GM19328 (cell line): ENCODE results near the gene LRR1.
"Not testable (repeated sequence)": the region's sequence is repeated elsewhere in the genome, so short reads cannot be mapped to it uniquely, and the experiment has no call there.

ENCODE experiments used
- ATAC-seq: cut with Tn5 transposase; IDR thresholded peaks from one replicate; pipeline ENCODE4 v1.9.1; 2021; ENCODE audit warnings: mild to moderate bottlenecking, moderate library complexity; ENCODE audit not compliant: unreplicated experiment

The LRR1 gene

GRCh38 chr14:49623941-49624839 is 25.4 kb downstream of the LRR1 start:
- no peak for ATAC-seq

- peak; percentile 68 for ATAC-seq
These were observed 35.2 kb downstream of the LRR1 start for GRCh38 chr14:49633640-49634546.

- peak; percentile 22 for ATAC-seq
These were observed 36.0 kb downstream of the LRR1 start, which contains the start of gene DNAAF2 for GRCh38 chr14:49634547-49635334. TSS of gene DNAAF2 (minus strand) at chr14:49635244. CDS start at chr14:49635149, 95 bp downstream.

- ATAC-seq = no peak
These were observed 38.1 kb downstream of the LRR1 start for GRCh38 chr14:49636866-49637265.

DNA sequence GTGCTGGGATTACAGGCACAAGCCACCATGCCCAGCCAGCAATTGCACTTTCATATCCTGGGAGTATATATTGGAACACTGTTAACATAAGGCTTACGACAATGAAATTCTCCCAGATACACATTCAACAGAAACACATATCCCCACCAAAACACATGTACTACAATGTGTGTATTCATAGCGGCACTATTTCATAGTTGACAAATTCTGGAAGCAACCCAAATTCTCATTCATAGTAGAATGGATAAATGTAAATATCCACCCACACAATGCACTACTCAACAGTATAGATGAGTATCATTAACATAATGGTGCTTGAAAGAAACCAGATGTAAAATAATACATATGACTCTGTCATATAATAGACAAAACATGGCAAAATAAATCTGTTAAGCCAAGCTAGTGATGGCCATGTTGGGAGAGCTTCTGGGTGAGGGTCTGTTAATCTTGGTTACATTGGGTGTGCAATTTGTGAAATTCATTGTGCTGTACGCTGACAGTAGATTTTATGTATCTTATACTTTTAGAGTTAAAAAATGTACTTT is 38.9 kb downstream of the LRR1 start:
- no peak for ATAC-seq

DNA sequence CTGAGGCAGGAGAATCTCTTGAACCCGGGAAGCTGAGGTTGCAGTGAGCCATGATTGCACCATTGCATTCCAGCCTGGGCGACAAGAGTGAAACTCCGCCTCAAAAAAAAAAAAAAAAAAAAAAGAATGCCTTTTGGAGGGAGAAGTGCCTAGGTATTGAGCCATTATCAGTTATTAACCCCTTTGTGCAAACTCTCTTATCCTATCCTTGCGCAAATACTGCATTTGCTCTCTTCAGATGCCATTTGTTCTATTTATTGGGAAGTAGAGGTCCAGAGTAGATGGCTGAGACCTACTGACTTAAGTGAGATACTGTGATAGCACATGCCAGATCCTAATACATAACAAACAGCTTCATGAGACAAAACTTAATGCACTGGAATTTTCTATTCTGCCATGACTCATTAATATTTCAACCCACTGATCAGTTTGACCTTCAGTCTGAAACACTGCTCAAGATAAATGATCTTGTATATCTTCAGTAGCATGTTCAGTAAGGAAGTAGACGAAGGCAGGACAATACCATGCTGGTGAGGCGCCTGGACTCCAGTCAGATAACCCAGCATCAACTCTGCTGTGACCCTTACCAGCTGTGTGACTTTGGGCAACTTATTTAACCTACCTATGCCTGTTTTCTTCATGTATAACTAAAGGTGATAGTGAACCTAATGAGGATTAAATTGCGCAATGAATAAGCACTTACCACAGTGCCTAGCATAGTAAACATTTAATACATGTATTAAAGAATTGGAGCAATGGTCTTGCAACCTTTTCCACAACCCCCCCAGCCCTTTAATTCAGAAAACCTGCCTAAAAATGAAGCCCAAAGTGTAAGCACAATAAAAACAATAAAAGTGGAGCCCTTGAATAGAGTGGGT is 42.0 kb downstream of the LRR1 start:
- ATAC-seq = no peak

DNA sequence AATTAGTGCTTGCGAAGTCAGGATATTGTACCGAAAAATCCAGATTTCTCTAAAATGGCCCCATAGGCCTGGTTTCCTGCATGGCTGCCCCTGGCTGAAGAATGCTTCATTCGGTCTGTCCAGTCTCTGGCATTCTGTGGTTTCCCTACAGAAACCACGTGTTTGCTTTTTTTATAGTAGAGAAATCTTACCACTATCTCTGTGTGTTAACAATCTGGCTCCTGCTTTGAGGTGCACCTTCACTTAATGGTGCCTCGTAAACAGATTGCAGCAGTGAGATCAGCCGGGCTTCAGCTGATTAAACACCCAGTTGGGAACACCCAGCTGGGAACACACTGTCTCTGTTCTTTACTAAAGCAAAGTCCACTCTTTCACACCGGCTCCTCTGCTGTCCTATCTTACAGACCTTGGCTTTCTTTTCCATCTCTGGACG is 43.0 kb downstream of the LRR1 start:
- no peak for ATAC-seq

DNA sequence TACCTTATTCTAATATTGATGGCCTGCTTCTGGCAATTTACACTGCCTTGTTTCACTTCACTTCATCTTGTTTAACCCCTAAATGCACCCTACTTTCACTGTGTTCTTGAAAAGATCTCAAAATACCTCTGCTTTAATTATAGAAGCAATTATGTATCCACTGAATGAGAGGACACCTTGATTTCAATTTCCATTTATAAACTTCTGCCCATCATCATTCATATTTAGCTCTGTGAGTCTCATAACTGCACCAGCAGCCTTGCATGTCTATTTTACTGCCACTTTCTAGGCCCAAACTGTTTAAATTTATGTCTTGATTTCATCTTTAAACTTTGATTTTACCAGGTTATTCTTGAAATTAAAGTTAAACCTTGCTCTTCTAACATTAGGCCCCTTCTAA is 43.4 kb downstream of the LRR1 start:
- ATAC-seq = no peak

DNA sequence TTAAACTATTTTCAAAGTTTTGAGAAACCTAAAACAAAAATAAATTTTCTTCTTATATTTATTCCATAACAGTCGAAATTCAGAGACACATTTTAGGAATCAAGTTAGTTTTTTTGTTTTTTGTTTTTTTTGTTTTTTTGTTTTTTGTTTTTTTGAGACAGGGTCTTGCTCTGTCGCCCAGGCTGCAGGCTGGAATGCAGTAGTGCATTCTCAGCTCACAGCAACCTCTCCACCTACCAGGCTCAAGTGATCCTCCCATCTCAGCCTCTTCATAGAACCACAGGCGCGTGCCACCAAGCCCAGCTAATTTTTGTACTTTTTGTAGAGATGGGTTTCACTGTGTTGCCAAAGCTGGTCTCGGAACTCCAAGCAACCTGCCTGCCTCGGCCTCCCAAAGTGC is 54.8 kb downstream of the LRR1 start:
- ATAC-seq = no peak

- ATAC-seq = no peak
These were observed 55.8 kb downstream of the LRR1 start for GRCh38 chr14:49654511-49654910.

DNA sequence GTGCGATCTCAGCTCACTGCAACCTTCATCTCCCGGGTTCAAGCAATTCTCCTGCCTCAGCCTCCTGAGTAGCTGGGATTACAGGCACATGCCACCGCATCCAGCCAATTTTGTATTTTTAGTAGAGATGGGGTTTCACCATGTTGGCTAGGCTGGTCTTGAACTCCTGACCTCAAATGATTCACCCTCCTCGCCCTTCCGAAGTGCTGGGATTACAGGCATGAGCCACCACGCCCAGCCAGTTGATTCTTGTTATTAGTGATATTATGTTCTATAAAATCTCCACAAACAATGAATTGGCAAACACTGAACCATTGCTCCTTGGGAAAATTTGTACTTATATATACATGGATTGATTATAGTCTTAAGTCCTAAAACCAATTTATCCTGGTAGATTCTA is 58.8 kb downstream of the LRR1 start:
- ATAC-seq = not testable (repeated sequence)

GRCh38 chr14:49659526-49660455 is 61.1 kb downstream of the LRR1 start:
- ATAC-seq = no peak
